GM08714 (cell line): ENCODE measurements around the gene EIF2S2.

Source experiments
- H3K4me3 ChIP-seq: fragments of 200-500 bp; sonication (Bioruptor generic); 2 replicates; pipeline ENCODE4 v1.5.1; 2014; ENCODE audit warnings: mild to moderate bottlenecking, low read length, inconsistent platforms
- ZNF274 ChIP-seq: IDR thresholded peaks from 2 replicates; pipeline ENCODE4 v1.6.1; 2012; ENCODE audit warnings: mild to moderate bottlenecking, low read depth, low read length

The EIF2S2 gene

DNA sequence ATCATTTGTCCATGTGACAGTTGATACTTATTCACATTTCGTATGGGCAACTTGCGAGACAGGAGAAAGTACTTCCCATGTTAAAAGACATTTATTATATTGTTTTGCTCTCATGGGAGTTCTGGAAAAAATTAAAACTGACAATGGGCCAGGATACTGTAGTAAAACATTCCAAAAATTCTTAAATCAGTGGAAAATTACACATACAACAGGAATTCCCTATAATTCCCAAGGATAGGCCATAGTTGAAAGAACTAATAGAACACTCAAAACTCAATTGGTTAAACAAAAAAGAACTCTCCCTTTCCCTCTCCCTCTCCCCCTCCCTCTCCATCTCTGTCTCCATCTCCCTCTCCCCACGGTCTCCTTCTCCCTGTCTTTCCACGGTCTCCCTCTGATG lies 19.4 kb upstream of the EIF2S2 start:
- TF ChIP-seq ZNF274: no peak
- no peak overlapping the region for H3K4me3 ChIP-seq

- H3K4me3 ChIP-seq: no peak overlapping the region
Measured at GRCh38 chr20:34129518-34130162, 17.6 kb upstream of the EIF2S2 start.

GRCh38 chr20:34127792-34128191 lies 15.7 kb upstream of the EIF2S2 start:
- H3K4me3 ChIP-seq: no peak overlapping the region
- no peak for TF ChIP-seq ZNF274

More at GRCh38 chr20:34129518-34130162, 17.6 kb upstream of the EIF2S2 start:
- TF ChIP-seq ZNF274: no peak

GRCh38 chr20:34124469-34125249 lies 12.6 kb upstream of the EIF2S2 start:
- no peak overlapping the region for H3K4me3 ChIP-seq
- no peak for TF ChIP-seq ZNF274

DNA sequence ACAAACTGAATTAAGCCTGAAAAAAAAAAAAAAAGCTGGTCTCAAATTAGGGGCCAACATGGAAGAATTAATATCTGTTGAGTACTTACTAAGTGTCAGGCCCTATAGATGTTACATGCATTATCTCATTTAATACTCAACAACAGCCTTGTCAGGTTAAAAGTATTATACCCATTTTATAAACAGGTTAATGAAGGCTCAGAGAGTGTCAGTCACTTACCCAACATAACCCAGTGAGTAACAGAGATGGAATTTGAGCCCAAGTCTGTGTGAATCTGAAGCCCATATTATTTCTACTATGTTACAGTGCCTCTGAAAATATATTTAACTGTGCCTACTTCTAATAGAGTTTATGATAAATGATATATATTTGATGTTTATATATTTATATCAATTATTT lies 11.3 kb upstream of the EIF2S2 start:
- H3K4me3 ChIP-seq: no peak overlapping the region
- no peak for TF ChIP-seq ZNF274

- no peak overlapping the region for H3K4me3 ChIP-seq
- no peak for TF ChIP-seq ZNF274
Measured at GRCh38 chr20:34122274-34122980, 10.4 kb upstream of the EIF2S2 start.

GRCh38 chr20:34120213-34120612 lies 8.2 kb upstream of the EIF2S2 start:
- TF ChIP-seq ZNF274: no peak
- H3K4me3 ChIP-seq: no peak overlapping the region

DNA sequence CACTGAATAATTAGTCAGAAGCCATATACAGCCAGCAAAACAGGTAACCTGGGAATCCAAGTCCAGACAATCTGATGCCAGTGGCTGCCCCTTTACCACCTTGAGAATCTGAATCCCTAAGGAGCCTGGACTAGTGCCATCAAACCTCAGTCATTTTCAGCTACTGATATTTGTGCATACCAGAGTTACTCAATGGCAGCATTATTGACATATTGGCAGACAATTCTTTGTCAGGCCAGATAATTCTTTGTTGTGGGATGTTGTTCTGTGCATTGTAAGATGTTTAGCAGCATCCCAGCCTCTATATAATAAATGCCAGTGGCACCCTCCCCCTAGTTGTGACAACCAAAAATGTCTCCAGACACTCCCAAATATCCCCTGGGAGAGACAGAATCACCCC lies 3.2 kb upstream of the EIF2S2 start:
- no peak overlapping the region for H3K4me3 ChIP-seq
- no peak for TF ChIP-seq ZNF274

DNA sequence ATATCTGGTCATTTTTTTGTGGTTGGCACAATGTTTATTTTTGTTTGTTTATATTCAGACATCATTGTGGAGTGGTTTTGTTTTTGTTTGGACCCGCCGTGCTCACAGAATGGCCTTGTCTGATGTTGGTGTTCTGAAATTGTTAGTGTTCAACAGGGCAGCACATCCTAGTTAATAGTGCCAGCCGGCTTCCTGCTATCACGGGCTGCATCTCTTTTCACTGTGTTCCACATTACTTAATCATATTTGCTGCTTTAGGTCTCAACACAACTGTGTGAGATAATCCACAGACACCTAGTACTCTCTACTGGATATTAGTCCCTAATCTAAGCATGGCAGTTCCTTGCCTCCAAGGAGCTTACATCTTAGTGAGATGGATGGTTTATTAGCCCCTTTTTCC lies 2.8 kb upstream of the EIF2S2 start:
- TF ChIP-seq ZNF274: no peak
- H3K4me3 ChIP-seq: no peak overlapping the region

GRCh38 chr20:34112600-34113101 lies 608 bp upstream of the EIF2S2 start:
- no peak for TF ChIP-seq ZNF274
- H3K4me3 ChIP-seq: peak overlapping the region; percentile 66

DNA sequence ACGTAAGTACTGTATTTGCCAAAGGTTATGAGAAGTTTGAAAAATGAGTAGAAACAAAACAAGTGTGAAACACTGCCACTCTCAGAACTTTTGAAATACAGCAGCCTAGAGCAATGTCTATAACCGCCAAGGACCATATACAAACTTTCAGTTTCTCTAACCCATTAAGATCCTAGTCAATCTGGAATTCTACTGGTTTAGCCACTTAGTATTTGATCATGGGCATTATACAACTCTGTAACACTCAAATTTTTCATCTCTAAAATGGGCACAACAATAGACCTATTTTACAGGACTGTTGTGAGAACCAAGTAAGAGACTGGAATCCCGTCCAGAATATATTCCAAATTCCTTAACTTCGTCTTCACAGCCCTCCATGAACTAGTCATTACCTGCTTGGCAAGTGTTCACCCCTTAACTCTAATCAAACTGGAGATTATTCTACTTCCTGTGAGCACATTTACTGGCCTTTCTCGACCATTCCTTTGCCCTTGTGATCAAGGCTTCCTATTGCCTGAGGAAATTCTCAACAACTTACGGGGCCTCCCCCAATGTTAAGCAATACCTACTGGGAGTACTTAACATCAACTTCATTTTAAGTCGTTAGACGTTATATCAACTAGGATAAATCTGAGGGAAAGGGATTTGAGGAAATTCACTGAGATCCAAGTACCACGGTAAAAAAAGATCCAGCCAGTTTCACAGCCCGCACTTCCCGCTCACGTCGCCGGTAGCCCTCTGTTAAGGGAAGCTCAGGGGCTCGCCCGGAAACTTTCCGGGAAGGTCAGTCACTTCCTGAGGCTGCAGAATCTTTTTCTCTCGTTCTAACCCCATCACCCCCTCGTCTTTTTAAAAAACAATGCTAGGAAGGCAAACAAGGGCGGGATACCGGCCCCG lies 1.1 kb downstream of the EIF2S2 start:
- no peak for TF ChIP-seq ZNF274
- peak overlapping the region; percentile 89 for H3K4me3 ChIP-seq

DNA sequence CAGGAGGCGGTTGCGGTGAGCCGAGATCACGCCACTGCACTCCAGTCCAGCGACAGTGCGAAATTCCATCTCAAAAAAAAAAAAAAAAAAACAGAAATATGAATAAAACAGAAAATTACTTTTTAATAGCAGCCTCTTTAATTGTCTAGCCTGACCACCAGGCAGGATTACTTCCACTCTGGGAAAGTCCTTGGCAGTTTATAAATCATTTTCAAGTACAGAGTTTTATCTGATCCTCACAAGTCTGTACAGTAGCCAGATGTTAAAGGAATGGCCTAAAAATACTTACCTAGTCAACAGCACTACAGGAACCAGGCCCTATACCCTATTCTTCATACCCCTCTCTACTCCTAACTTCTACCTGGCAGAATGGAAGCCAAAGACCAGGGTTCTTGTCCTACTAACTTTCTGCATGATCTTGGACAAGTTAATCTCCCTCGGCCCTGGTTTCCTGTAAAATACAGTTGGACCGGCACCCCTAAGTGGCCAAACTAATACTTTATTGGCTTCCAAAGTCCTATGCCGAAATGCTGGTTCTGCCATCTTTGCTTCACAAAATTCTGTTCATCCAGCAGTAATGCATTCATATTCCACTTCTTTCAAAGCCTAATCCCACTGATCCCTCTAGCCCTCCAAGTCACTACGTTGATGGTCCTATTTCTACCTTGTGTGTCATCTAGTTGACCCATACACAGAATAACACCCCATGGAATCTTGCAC lies 1.9 kb downstream of the EIF2S2 start:
- H3K4me3 ChIP-seq: peak overlapping the region; percentile 89

GRCh38 chr20:34109442-34109841 lies 2.6 kb downstream of the EIF2S2 start:
- no peak overlapping the region for H3K4me3 ChIP-seq
- TF ChIP-seq ZNF274: no peak

More for the DNA sequence above, 1.9 kb downstream of the EIF2S2 start:
- TF ChIP-seq ZNF274: no peak
